ENCODE data around the gene CXCL6.

DNA sequence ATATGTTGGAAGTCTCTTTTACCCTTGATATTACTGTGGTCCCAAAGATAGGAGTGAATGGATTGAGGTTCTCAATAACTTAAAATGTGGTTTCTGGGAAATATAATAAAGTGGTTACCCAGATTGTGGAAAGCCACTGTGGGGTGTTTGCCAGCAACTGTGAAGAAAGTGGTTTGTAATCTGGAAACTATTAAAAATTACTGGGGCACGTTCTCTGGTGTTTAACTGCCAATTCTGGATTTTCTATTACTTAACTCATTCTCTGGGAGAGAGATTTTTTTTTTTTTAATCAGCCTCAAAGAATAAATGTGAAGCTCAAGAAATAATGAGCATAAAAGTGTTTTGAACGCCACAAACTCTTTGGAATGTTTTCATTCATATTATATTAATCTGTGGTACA is 4.9 kb upstream of the CXCL6 start:
- TF ChIP-seq, protein P1, sequence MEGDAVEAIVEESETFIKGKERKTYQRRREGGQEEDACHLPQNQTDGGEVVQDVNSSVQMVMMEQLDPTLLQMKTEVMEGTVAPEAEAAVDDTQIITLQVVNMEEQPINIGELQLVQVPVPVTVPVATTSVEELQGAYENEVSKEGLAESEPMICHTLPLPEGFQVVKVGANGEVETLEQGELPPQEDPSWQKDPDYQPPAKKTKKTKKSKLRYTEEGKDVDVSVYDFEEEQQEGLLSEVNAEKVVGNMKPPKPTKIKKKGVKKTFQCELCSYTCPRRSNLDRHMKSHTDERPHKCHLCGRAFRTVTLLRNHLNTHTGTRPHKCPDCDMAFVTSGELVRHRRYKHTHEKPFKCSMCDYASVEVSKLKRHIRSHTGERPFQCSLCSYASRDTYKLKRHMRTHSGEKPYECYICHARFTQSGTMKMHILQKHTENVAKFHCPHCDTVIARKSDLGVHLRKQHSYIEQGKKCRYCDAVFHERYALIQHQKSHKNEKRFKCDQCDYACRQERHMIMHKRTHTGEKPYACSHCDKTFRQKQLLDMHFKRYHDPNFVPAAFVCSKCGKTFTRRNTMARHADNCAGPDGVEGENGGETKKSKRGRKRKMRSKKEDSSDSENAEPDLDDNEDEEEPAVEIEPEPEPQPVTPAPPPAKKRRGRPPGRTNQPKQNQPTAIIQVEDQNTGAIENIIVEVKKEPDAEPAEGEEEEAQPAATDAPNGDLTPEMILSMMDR (IDR thresholded peaks at IDR 0.05; ENCODE audit: low read depth, low read length, poor library complexity, severe bottlenecking) = no peak
- TF ChIP-seq EZH2phosphoT487 (IDR thresholded peaks at IDR 0.05; ENCODE audit: borderline replicate concordance, low read length) = no peak
